ENCODE measurements around the gene POC5. TPM values are rescaled to one million over a fixed set of nuclear protein-coding genes. Genes with fewer than 3 reads are reported as not detected.
"Not testable (repeated sequence)": the region's sequence is repeated elsewhere in the genome, so short reads cannot be mapped to it uniquely, and the experiment has no call there.

POC5 gene
- polyA plus RNA-seq, 3 donors from 2014 or later = 9.5 to 19.4 (median 16.0) TPM

GRCh38 chr5:75721573-75721972, 4.3 kb upstream of the POC5 start:
- DNase-seq = no peak
- Mint-ChIP-seq H3K36me3 (no peaks in the 10 kb centered on the region), H3K4me3 (no peak overlapping the region), H3K9me3 (peaks cover 0 to 1% (median 0%) of the 10 kb centered on the region in 6 donors), H3K4me1 (peaks cover 10 to 11% of the 10 kb centered on the region in 2 donors), H3K27ac (no peak overlapping the region), H3K27me3 (ENCODE audit: low read depth in 3 of 3) (peaks cover 6 to 17% (median 13%) of the 10 kb centered on the region in 3 donors)

- H3K36me3 Mint-ChIP-seq = no peaks in the 10 kb centered on the region
- DNase-seq = no peak
- H3K4me1 Mint-ChIP-seq = peaks cover 16 to 18% of the 10 kb centered on the region in 2 donors
- peaks cover 0 to 1% (median 0%) of the 10 kb centered on the region in 6 donors for H3K9me3 Mint-ChIP-seq
- H3K4me3 Mint-ChIP-seq = no peak overlapping the region
- H3K27ac Mint-ChIP-seq = no peak overlapping the region
- peaks cover 6 to 17% (median 13%) of the 10 kb centered on the region in 3 donors for H3K27me3 Mint-ChIP-seq (ENCODE audit: low read depth in 3 of 3)
Observed at GRCh38 chr5:75720882-75721281, 3.6 kb upstream of the POC5 start.

GRCh38 chr5:75716715-75717081, 539 bp downstream of the POC5 start:
- peaks cover 0 to 13% (median 0%) of the 10 kb centered on the region in 3 donors for H3K36me3 Mint-ChIP-seq
- peaks cover 31 to 56% of the 10 kb centered on the region in 2 donors for H3K4me1 Mint-ChIP-seq
- H3K27ac Mint-ChIP-seq = peak overlapping the region; percentile 91 to 99 (median 98)
- peak overlapping the region; percentile 99 to 100 (median 100) for H3K4me3 Mint-ChIP-seq
- DNase-seq = peak in 1 of 3 donors; percentile 5
- no peaks in the 10 kb centered on the region for H3K9me3 Mint-ChIP-seq
- H3K27me3 Mint-ChIP-seq (ENCODE audit: low read depth in 3 of 3) = peaks cover 4 to 11% (median 7%) of the 10 kb centered on the region in 3 donors

- H3K27me3 Mint-ChIP-seq (ENCODE audit: low read depth in 3 of 3) = peaks cover 0 to 5% (median 1%) of the 10 kb centered on the region in 3 donors
- no peak overlapping the region for H3K27ac Mint-ChIP-seq
- peaks cover 34 to 70% of the 10 kb centered on the region in 2 donors for H3K4me1 Mint-ChIP-seq
- peaks cover 4 to 15% (median 8%) of the 10 kb centered on the region in 3 donors for H3K36me3 Mint-ChIP-seq
- H3K4me3 Mint-ChIP-seq = no peak overlapping the region
- DNase-seq = no peak
- no peaks in the 10 kb centered on the region for H3K9me3 Mint-ChIP-seq
Observed at GRCh38 chr5:75712091-75712490, 5.1 kb downstream of the POC5 start.

DNA sequence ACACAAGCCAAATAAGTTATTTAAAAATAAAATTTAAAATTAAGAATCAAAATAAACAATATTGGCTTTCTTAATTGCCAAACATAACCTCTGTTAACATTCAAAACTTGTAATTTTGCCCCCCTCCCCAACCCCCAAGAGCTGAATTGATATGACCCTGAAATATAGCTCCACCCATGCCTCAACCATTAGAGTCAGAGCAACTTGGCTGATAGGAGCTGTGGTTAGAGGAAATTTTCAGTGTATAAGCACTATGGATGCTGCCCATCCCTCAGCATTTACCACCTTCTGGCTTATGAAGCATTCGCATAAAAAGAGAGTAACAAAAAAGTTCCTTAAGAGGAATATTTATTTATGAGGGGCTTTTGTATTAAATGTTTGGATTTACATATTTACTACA, 6.1 kb downstream of the POC5 start:
- DNase-seq = no peak
- Mint-ChIP-seq H3K27me3 (ENCODE audit: low read depth in 3 of 3) (no peaks in the 10 kb centered on the region), H3K9me3 (no peaks in the 10 kb centered on the region), H3K27ac (peak overlapping the region in 1 of 6 donors; percentile 43), H3K36me3 (peaks cover 5 to 17% (median 8%) of the 10 kb centered on the region in 3 donors), H3K4me1 (peaks cover 26 to 61% of the 10 kb centered on the region in 2 donors), H3K4me3 (no peak overlapping the region)

- no peak for DNase-seq
- Mint-ChIP-seq H3K9me3 (no peaks in the 10 kb centered on the region), H3K4me1 (peaks cover 20 to 56% of the 10 kb centered on the region in 2 donors), H3K27ac (peak overlapping the region in 1 of 6 donors; percentile 15), H3K36me3 (peaks cover 5 to 18% (median 8%) of the 10 kb centered on the region in 3 donors), H3K4me3 (no peak overlapping the region), H3K27me3 (ENCODE audit: low read depth in 3 of 3) (no peaks in the 10 kb centered on the region)
Observed at GRCh38 chr5:75710637-75711036, 6.6 kb downstream of the POC5 start.

DNA sequence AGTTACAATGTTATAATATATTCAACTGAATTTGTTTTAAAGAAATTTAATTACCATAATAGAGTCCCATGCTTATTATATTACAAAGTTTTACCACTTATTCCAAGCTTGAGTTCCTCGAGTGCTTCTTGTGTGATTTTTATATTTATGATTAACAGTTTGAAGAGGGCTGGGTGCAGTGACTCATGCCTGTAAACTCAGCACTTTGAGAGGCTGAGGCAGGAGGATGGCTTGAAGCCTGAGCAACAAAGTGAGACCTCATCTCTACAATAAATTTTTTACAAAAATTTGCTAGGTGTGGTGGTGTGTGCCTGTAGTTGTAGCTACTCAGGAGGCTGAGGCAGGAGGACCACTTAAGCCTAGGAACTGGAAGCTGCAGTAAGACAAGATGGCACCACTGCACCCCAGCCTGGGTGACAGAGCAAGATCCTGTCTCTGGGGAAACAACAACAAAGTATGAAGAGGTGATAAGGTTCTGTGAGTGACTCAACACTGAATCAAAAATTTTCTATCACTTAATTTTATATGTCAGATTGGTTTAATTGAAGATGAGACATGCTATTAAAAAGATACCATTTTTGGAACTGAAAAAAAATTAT, 9.2 kb downstream of the POC5 start:
- H3K27me3 Mint-ChIP-seq (ENCODE audit: low read depth in 3 of 3) = no peaks in the 10 kb centered on the region
- H3K4me3 Mint-ChIP-seq = no peak overlapping the region
- H3K27ac Mint-ChIP-seq = no peak overlapping the region
- H3K36me3 Mint-ChIP-seq = peaks cover 7 to 16% (median 12%) of the 10 kb centered on the region in 3 donors
- H3K9me3 Mint-ChIP-seq = no peaks in the 10 kb centered on the region
- DNase-seq = no peak
- peaks cover 8 to 37% of the 10 kb centered on the region in 2 donors for H3K4me1 Mint-ChIP-seq

- Mint-ChIP-seq H3K4me3 (no peak overlapping the region), H3K9me3 (no peaks in the 10 kb centered on the region), H3K27me3 (ENCODE audit: low read depth in 3 of 3) (no peaks in the 10 kb centered on the region), H3K4me1 (peaks cover 7 to 27% of the 10 kb centered on the region in 2 donors), H3K36me3 (peaks cover 12 to 28% (median 25%) of the 10 kb centered on the region in 3 donors), H3K27ac (no peak overlapping the region)
- DNase-seq = no peak
Observed at GRCh38 chr5:75706775-75707174, 10.5 kb downstream of the POC5 start.

DNA sequence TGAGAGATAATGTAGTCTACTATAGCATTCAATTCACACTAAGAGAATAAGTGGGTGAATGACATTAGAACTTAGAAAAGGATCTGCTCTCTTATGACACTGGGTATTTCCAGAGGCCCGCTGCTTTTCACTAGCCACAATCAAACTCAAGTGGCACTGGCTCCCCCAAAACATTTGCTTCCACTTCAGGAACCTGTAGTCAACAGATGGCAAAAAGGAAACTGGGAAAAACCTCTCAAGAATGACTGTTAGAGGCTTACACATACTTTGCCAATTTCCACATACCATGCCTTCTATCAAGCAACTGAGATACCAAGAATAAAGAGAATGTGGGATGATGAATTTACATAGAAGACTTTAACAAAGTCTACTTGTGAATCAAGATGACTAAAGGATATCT, 11.2 kb downstream of the POC5 start:
- Mint-ChIP-seq H3K36me3 (peaks cover 10 to 29% (median 26%) of the 10 kb centered on the region in 3 donors), H3K27ac (no peak overlapping the region), H3K9me3 (no peaks in the 10 kb centered on the region), H3K4me1 (peaks cover 7 to 19% of the 10 kb centered on the region in 2 donors), H3K27me3 (ENCODE audit: low read depth in 3 of 3) (no peaks in the 10 kb centered on the region), H3K4me3 (no peak overlapping the region)
- no peak for DNase-seq

GRCh38 chr5:75701856-75702255, 15.4 kb downstream of the POC5 start:
- no peaks in the 10 kb centered on the region for H3K9me3 Mint-ChIP-seq
- no peak for DNase-seq
- peaks cover 5 to 11% of the 10 kb centered on the region in 2 donors for H3K4me1 Mint-ChIP-seq
- no peak overlapping the region for H3K4me3 Mint-ChIP-seq
- no peak overlapping the region for H3K27ac Mint-ChIP-seq
- peaks cover 21 to 33% (median 22%) of the 10 kb centered on the region in 3 donors for H3K36me3 Mint-ChIP-seq
- no peaks in the 10 kb centered on the region for H3K27me3 Mint-ChIP-seq (ENCODE audit: low read depth in 3 of 3)

- peaks cover 15 to 34% (median 34%) of the 10 kb centered on the region in 3 donors for H3K36me3 Mint-ChIP-seq
- peak overlapping the region in 2 of 6 donors; percentile 22 to 44 for H3K27ac Mint-ChIP-seq
- H3K4me3 Mint-ChIP-seq; H3K9me3 Mint-ChIP-seq; H3K4me1 Mint-ChIP-seq; H3K27me3 Mint-ChIP-seq (ENCODE audit: low read depth in 3 of 3); DNase-seq: not testable (repeated sequence)
Observed at GRCh38 chr5:75695472-75696351, 21.5 kb downstream of the POC5 start.

DNA sequence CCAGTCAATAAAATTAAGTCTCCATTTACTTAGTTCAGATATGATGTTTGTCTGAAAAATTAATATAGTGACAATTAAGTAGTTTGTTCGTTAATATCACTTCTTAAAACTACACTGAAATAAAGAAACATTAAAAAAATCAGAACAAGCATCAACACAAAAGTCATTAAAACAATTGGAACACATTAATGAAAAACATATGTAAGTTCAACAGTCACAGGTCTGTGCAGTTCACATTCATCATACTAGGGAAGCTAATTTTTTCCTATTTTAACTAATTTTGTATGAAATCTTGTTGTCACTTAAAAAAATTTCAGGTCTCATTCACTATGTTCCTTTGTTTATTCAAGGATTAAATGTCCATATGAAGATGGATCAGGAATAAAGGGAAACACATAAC, 22.5 kb downstream of the POC5 start:
- H3K27me3 Mint-ChIP-seq (ENCODE audit: low read depth in 3 of 3) = no peaks in the 10 kb centered on the region
- peak overlapping the region in 2 of 6 donors; percentile 31 to 44 for H3K27ac Mint-ChIP-seq
- no peak overlapping the region for H3K4me3 Mint-ChIP-seq
- no peaks in the 10 kb centered on the region for H3K9me3 Mint-ChIP-seq
- peaks cover 15 to 34% (median 34%) of the 10 kb centered on the region in 3 donors for H3K36me3 Mint-ChIP-seq
- H3K4me1 Mint-ChIP-seq = peaks cover 11 to 13% of the 10 kb centered on the region in 2 donors
- no peak for DNase-seq

GRCh38 chr5:75690669-75691068, 26.6 kb downstream of the POC5 start:
- peak; percentile 13 to 38 (median 23) for DNase-seq

DNA sequence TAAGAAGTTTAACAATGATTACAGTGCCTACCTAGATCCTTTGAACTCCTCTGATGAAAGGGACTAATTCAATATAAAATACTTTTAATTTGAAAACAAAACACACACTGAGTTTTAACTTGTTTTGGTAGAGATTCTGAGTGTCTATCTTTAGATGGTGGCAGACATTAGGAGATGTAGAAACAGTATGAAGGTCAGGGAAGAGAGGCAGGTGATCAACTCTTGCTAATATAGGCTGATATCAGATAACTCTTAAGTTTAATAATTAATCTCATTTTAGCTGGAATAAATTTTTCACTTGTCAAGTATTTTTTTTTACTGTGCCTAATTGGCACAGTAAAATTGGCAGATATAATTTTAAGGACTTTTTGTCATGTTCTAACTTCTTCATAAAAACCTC, 30.8 kb downstream of the POC5 start:
- Mint-ChIP-seq H3K27ac (no peak overlapping the region), H3K36me3 (peaks cover 7 to 42% (median 17%) of the 10 kb centered on the region in 3 donors)

More at GRCh38 chr5:75690669-75691068, 26.6 kb downstream of the POC5 start:
- Mint-ChIP-seq H3K4me3 (peak overlapping the region; percentile 18 to 69 (median 59)), H3K36me3 (peaks cover 25 to 50% (median 31%) of the 10 kb centered on the region in 3 donors), H3K27ac (peak overlapping the region in 4 of 6 donors; percentile 8 to 86 (median 48)), H3K9me3 (no peaks in the 10 kb centered on the region), H3K27me3 (ENCODE audit: low read depth in 3 of 3) (no peaks in the 10 kb centered on the region), H3K4me1 (peaks cover 6 to 8% of the 10 kb centered on the region in 2 donors)

More for the DNA sequence above, 30.8 kb downstream of the POC5 start:
- H3K4me1 Mint-ChIP-seq = peaks cover 4 to 8% of the 10 kb centered on the region in 2 donors
- no peak overlapping the region for H3K4me3 Mint-ChIP-seq
- no peak for DNase-seq
- H3K9me3 Mint-ChIP-seq = no peaks in the 10 kb centered on the region
- no peaks in the 10 kb centered on the region for H3K27me3 Mint-ChIP-seq (ENCODE audit: low read depth in 3 of 3)

Data from immature natural killer cell (primary cell).